ELR (cell line): Measurements from ENCODE around the gene TSSC4.

Experiments used
- DNase-seq: peaks from one replicate; pipeline ENCODE4 v3.0.0-alpha.2; 2015; ENCODE audit warnings: low read depth

TSSC4 gene

DNA sequence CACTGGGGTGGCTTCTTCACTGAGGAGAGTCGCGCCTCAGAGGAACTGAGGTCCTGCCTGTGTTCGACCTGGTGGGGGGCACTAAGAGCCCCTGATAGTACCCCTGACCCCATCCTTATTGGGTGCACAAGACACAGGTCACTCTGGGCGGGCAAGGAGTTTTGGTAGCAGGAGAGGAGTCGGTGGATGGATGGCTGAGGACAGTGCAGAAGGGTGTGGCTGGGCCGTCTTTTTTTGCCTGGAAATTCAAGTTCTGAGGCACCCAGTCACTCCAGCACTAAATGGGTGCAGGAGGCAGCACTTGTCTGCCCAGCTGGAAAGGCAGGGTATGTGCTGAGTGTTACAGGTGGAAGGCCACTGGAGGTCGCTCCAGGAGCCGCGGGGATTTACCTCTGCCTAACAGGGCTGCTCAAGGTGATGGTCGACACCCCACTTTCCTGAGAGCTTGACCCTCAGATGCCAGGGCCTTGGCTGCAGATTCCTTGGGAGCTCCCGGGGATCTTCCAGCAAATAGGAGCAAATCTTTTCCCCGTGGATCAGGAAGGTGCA, 960 bp downstream of the TSSC4 start:
- no peak for DNase-seq

DNA sequence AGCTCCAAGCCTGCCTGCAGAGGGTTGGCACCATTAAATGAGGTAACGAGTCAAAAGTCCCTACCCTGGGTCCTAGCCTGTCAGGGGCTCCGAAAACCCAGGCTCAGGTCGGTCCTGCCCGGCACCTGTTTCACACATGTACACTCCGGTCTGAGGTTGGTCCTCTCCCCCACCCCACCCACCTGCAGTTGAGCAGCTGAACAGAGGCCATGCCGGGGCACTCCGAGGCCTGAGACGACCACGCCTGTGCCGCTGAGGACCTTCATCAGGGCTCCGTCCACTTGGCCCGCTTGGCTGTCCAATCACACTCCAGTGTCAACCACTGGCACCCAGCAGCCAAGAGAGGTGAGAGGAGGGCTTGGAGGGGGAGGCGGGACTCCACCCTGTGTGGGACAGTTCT, 1.6 kb downstream of the TSSC4 start:
- DNase-seq: no peak

DNA sequence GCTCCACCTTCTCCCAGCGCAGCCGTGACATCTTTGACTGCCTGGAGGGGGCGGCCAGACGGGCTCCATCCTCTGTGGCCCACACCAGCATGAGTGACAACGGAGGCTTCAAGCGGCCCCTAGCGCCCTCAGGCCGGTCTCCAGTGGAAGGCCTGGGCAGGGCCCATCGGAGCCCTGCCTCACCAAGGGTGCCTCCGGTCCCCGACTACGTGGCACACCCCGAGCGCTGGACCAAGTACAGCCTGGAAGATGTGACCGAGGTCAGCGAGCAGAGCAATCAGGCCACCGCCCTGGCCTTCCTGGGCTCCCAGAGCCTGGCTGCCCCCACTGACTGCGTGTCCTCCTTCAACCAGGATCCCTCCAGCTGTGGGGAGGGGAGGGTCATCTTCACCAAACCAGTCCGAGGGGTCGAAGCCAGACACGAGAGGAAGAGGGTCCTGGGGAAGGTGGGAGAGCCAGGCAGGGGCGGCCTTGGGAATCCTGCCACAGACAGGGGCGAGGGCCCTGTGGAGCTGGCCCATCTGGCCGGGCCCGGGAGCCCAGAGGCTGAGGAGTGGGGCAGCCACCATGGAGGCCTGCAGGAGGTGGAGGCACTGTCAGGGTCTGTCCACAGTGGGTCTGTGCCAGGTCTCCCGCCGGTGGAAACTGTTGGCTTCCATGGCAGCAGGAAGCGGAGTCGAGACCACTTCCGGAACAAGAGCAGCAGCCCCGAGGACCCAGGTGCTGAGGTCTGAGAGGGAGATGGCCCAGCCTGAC, 2.5 kb downstream of the TSSC4 start:
- no peak for DNase-seq

DNA sequence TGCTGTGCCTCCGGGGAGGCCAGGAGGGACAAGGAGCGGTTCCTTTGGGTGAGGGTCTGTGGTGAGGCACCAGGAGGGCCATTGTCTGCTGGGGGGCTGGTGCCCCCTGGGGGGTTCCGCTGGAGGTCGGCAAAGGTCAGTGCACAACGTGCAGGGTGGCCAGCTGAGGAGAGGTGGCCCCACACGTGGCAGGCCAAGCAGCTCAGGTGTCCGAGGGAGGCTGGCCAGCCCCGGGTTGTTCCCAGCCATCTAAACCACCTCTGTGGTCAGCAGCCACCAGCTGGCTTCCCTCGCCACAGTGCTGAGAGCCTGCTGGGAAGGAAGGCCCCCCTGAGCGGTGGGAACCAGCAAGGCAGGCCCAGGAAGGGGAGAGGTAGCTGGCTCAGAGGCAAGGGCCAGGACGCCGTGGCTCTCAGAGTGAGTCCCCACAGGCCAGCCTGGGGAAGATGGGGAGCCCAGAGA, 4.2 kb downstream of the TSSC4 start:
- DNase-seq: no peak

DNA sequence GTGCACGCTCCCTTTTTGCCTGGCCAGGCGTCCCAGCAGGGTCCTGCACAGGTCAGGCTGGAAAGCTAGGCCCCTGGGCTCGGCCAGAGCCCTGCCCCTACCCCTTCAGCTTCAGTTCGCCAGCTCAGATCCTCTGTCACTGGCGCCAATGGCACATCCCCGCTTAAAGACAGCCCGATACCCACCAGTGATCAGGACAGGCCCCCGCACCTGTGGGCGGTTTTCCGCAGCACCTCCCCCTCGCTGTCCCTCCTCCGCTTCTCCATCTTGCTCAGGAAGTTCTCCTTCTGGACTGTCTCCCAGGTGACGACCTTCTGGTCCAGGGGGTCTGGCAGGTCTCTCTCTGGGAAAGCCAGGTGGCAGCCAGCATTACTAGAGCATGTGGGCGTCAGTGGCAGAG, 5.9 kb downstream of the TSSC4 start:
- no peak for DNase-seq

DNA sequence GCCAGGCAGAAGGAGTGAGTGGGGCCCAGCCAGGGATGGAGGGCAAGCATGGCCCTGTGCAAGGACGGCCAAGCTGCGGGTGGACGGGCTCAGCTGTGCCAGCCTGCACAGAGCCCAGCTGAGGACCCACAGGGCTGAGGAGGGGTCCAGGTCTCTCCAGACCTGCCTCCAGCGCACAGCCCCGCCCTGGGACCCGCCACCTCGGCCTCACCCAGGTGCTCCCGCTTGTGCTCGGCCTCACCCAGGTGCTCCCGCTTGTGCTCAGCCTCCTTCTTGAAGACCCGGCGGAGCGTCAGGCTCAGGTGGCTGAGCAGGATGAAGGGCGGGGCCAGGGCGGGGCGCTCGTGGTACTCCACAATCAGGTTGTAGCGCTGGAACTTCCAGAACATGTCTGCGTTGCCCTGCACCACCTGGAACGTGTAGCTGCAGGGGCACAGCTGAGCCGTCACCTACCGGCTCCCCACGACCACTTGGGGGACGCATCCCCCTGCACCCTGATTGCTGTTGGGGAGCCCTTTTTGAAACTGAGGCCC, 6.4 kb downstream of the TSSC4 start:
- no peak for DNase-seq

DNA sequence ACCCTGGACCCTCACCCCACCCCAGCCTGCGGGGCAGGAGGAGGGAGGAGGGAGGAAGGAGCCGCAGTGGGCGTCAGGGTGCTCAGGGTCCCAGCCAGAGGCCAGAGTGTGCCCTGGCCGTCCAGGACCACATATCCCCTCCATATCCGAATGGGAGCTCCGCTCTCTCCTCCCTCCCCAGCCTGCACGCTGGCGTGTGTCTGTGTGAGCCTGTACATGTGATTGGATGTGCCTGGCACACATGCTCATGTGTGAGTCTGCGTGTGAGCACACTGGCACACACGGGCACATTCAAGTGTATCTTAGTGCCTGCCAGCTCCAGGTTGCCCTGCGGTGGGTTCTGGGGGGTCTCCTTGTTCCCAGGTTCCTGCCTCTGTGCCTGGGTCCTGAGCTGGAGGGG, 8.1 kb downstream of the TSSC4 start:
- no peak for DNase-seq

DNA sequence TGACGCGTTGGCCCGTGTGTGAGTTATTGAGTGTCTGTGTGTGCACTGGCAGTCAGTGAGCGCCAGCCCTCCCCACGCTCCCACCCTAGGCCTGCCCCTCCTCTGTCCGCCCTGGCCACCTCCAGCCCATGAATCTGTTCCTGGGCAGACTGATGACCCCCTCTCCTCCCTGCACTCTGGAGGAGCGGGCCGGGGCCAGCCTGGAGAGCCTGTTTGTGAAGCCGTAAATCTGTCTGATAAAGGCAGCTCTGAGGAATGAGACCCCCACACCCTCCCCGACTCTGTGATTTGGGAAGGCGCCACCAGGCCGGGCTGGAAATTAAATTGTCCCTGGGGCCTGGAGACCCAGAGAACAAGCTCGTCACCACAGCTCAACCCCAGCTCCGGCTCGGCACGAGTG, 8.6 kb downstream of the TSSC4 start:
- no peak for DNase-seq

DNA sequence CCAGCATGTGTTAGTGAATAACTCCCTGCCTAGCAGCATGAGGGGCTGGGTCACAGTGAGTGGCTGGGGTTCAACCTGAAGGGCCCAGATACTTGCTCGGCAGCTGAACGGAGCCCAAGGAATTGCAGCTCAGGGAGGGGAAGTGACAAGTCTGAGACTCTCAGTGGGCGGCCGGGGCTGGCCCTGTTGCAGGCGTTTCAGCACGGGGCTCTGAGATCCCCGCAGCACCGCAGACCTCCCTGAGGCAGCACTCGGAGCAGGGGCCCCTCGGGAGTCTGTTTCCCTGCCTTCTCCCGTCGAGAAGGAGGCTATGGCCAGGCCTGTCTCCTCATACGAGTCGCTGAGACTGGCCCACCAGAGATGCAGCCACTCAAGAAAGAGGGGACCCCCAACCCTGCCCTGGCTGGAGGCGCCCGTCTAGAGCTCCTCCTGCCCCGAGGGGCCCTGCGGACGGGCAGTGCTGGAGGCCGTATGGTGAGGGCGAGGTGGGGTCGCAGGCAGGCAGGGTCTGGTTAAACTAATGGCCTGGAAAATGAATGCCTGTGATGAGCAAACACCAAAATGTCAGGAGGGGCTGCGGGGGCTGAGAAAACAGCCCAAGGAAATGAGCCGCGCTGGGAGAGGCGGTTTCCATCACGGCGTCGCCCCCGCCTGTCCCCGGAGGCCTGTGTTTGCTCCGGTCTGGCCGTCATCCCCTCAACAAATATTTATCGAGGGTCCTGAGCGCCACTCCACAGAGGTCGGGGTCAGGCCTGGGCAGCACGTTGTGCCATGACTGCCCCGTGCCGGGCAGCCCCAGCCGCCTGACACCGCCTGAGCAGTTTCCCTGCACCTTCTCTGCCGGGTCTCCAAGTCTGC, 9.3 kb downstream of the TSSC4 start:
- DNase-seq: no peak

DNA sequence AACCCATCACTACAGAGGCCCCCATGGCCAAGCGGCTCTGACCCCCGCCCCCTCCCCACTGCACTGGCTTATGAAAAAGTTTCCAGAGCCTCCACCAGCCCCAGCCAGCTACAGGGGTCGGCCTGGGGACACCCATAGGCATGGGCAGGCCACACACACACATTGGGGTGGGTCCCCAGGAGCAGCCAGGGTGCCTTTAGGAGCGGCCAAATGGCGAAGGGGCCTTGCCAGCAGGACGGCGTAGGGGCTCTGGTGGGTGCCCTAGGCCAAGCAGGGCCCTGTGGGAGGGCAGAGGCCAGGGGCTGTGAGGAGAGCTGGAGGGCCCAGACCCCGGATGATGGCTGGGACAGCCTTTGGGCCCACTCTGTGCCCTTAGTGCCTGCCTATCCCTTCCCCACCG, 10.1 kb downstream of the TSSC4 start:
- no peak for DNase-seq

DNA sequence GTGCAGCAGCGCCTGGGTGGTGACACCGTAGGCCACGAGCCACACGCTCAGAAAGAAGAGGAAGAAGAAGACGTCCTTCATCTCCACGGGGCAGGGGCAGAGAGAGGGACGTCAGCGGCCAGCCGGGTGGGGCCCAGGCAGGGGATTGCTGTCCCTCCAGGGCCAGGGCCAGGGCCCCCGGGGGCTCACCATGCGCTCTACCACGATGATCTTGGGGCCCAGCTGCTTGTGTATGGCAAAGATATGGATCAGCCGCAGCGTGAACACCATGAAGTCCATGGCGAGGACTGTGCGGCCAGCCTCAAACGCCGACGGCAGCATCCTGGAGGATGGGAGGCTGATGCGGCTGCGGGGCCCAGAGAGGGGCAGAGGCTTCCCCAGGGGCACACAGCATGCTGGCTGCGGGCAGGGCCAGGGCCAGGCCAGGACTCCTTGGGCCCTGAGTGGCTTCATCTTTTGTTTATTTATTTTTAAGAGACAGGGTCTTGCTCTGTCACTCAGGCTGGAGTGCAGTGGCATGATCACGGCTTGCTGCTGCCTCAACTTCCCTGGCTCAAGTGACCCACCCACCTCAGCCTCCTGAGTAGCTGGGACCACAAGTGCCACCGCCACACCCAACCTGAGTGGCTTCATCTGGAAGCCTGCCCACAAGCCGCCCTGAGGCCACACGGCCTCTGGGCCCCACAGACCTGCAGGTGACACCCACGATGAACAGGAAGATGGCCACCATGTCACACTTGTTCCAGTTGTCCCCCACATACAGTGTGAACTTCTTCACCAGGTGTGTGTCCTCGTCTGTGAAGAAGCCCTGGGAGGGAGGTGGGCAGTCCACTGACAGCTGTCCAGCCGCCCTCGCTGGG, 11.1 kb downstream of the TSSC4 start:
- no peak for DNase-seq

DNA sequence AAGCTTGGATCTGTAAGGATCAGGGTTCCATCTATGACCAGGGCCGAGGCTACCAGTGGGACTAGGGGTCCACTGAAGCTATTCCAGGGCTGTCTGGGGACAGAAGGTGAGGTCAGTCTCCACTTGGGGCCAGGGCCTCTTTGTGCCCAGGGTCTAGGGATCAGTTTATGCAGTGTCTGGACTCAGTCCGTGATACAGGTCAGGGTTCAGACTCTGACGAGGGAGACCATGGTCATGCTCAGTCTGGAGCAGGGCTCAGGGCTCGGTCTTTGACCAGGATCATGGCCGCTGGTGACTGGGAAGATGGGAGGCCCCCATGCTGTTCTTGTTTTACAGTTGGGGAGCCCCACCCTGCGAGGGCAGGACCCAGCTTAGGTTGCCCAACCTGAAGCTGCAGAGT, 11.8 kb downstream of the TSSC4 start:
- DNase-seq: no peak

DNA sequence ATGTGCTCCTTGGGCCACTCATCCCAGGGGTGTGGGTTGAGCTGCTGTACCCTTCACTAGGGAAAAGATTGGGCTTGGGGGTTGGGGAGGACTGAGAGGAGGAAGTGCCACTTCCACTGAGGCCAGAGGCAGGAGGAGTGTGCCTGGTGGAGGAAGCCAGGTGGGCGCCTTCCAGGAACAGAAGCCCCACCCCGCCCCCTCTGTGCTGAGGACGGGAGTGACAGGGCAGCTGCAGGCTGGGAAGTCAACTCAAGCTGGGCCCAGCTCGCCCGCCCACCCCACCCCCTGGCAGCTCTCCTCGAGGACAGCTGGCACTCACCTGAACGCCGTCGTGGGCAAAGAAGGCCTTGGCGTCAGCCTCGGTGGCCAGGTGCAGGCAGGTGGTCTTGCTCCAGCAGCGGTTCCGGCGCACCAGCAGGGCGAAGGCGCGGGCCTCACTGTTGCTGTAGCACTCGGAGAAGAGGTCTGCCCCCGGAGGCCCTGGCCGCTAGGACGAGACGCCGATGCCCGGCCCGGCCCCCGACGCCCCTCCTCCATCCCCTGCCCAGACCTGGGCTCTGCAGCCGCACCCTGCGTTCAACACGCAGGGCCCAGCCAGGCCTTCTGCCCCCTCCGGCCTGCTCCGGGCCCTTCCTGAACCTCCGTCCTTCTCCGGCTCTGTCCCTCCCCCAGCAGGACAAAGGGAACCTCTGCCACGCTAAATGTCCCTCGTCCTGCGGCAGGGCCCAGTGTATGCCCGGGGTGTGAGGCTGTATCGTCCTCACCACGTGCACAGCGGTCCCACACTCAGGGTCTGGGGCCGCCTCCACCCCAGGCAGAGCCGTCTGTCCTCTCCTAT, 13.4 kb downstream of the TSSC4 start:
- DNase-seq: no peak

DNA sequence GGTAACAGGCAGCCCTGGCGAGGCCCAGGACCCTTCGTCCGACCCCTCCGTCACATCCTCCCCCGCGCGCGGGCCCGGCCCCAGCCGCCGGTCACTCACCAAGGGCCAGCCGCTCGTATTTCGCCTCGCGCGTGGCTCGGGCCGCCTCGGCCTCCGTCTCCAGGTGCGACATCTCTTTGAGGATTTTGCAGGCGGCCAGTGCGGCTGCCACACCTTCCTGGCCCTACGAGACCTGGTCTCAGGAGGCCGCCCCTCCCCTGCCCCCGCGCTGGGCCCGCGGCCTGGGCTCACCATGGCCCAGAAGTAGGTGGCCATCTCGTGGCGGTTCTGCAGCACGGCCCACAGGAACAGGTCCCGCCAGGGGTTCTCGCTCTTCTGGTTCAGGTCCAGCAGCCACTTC, 14.1 kb downstream of the TSSC4 start:
- no peak for DNase-seq

DNA sequence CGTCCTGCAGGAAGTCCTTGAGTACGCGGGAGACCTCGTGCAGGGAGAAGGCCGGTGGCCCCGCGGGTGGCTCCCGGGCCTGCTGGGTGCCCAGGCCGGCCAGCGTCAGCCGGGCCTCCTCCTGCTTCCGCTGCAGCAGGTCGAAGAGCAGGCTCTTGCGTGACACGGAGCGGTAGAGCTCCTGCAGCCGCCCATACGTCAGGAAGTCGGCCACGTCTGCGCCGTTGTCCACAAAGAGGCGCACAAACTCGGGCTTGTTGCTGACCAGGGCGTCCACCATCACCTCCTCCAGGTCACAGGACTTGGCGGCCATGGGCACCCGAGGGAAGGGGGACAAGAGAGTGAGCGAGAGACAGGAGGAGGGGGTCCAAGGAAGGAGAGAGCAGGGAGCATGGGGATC, 14.6 kb downstream of the TSSC4 start:
- no peak for DNase-seq

DNA sequence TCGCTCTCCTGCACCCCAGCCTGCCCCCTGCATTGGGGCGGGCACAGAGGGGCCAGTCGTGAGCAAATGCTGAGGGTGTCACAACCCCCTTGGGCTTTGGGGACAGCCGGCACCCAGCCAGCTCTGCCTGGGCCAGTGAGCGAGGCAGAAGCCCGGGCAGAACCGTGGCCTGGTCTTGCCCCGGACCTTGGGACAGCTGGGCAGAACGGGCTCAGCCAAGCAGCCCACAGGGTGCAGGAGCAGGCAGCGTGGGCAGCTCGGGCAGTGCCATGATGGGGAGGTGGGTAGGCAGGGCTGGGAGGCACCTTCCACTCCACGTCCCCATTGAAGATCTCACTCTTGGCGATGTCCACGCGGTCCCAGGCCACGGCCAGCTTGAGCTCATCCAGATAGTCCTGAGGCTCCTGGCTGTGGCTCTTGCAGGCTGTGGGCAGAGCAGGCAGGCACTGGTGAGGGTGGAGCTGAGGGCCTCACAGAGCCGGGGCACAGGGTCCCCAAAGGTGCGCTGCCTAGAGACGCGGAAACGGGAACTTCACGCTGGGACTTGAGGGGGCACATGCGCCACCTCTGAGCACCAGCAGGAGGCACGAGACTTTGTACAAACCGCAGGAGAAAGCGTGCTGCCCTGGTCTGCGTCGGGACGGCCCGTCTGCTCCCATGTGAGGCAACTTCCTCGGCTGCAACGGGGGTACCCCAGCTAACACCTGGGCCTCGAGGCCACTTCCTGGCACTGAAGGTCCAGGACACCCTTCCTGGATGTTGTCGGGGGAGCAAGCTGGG, 15.2 kb downstream of the TSSC4 start:
- no peak for DNase-seq

DNA sequence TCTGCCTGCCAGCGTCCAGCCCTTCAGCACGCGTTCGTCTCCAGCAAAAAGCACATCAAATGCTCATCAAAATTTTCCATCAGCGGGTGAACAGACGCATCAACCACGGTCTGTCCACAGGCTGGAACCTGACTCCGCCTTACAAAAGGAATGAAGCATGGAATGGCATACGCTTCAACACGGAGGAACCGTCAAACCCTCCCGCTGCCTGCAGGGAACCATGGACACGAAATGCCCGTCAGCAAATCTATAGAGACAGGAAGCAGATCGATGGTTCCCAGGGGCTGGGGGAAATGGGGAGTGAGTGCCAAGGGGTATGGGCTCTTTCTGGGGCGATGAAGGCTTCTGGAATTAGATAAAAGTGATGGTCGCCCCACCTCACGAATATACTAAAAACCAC, 16.2 kb downstream of the TSSC4 start:
- no peak for DNase-seq

DNA sequence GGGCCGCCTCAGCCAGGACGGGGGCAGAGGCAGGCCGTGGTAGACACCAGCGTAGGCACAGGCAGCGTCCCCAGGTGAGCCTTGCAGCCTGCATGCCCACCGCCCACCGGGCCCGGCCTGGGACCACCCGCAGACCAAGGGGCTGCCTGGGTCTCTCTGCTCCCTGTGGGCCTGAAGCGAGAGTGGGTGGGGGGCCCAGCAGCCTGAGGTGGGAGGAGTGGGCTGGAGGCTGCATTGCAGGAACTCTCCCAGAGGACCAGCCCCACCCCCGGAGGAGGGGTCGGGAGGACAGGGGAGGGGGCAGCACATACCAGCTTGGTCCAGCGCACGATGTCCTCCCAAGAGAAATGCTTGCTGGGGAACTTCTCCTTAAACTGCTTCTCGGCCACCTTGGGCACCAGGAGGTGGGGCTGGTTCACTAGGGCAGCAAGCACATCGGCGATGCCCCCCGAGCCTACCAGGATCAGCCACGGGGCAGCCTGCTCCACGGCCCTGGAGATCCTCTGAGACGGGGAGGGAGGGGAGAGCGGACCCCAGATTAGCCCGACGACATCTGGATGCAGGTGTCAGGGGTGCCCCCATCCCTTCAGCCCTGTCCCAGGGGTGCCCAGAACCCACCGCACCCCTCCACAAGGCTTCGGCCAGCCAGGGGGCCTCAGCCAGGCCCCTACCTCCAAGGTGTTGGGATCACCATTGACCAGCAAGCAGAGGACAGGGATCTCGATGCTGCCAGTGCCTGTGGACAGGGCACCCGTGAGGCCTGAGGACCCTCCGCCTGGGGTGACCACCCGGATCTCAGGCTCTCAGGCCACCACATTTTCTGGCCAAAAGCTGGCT, 17.5 kb downstream of the TSSC4 start:
- no peak for DNase-seq

DNA sequence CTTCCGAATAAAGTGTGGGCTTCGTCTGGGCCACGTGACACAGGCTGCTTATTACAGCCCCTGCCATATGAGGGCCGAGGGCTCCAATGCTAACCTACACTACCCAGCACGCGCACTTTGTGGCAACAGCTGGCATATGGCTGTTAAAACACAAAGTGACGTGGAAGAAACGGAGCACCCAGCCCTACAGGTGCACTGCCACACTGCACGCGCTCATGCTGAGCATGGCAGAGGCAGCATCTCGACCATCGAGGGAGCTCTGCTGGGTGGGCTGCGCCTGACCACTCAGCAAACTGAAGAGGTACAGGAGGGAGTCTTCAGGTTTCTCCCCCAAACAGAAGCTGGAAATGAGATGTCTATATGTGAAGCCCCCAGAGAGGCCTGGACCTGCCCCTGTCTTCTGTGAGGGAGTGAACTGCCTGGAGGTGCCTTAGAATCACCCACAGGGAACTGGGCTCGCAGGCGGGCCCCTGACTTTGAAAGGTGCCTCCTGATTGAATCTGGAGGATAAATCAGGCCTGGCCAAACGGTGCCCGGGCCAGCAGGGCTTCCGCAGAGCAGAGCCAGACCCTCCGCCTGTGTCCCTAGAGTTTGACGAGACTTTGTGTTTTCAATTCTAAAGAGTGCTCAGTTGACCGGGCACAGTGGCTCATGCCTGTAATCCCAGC, 18.3 kb downstream of the TSSC4 start:
- no peak for DNase-seq
